GM23338 (cell line): ENCODE measurements around the gene PACS2.

Experiments
- CREB1 ChIP-seq: fragments of 250-450 bp; sonication (Bioruptor Pico); IDR thresholded peaks from 2 replicates; pipeline ENCODE4 v1.5.0; 2020; ENCODE audit warnings: low read depth, mild to moderate bottlenecking, moderate library complexity
- EZH2 ChIP-seq: fragments of 200-600 bp; sonication (generic); IDR thresholded peaks from one replicate; pipeline ENCODE4 v1.8.0; 2017; ENCODE audit warnings: antibody characterized with exemption, mild to moderate bottlenecking, low read depth; ENCODE audit not compliant: unreplicated experiment
- EZH2phosphoT487 ChIP-seq: fragments of 200-600 bp; sonication (generic); IDR thresholded peaks from one replicate; pipeline ENCODE4 v1.8.1; 2018; ENCODE audit warnings: antibody characterized with exemption; ENCODE audit not compliant: unreplicated experiment
- JUNB ChIP-seq: IDR thresholded peaks from one replicate; pipeline ENCODE4 v1.6.1; 2016; ENCODE audit warnings: antibody characterized with exemption; ENCODE audit not compliant: unreplicated experiment
- POLR2AphosphoS5 ChIP-seq: IDR thresholded peaks from 2 replicates; pipeline ENCODE4 v1.6.1; 2016; ENCODE audit warnings: antibody characterized with exemption, low read depth
- STAT1 ChIP-seq: IDR thresholded peaks from one replicate; pipeline ENCODE4 v1.6.1; 2016; ENCODE audit warnings: antibody characterized with exemption; ENCODE audit not compliant: unreplicated experiment
- TF ChIP-seq, protein P1 (sequence below), 2 experiments: fragments of 200-600 bp in 1 of 2; sonication (generic) in 1 of 2; conservative IDR thresholded peaks; 2 replicates each; pipeline versions ENCODE4 v1.5.1 to v1.6.1; 2016 to 2017; ENCODE audit warnings: antibody characterized with exemption in 2 of 2, low read depth in 2 of 2, mild to moderate bottlenecking in 2 of 2, moderate library complexity in 1 of 2
- TF ChIP-seq, protein P2 (sequence below): IDR thresholded peaks from one replicate; pipeline ENCODE4 v1.6.1; 2018; ENCODE audit warnings: antibody characterized with exemption; ENCODE audit not compliant: unreplicated experiment
- TF ChIP-seq, protein P3 (sequence below): fragments of 250-450 bp; sonication (Bioruptor Pico); IDR thresholded peaks from 2 replicates; pipeline ENCODE4 v1.5.0; 2020; ENCODE audit warnings: mild to moderate bottlenecking, moderate library complexity

DNA sequence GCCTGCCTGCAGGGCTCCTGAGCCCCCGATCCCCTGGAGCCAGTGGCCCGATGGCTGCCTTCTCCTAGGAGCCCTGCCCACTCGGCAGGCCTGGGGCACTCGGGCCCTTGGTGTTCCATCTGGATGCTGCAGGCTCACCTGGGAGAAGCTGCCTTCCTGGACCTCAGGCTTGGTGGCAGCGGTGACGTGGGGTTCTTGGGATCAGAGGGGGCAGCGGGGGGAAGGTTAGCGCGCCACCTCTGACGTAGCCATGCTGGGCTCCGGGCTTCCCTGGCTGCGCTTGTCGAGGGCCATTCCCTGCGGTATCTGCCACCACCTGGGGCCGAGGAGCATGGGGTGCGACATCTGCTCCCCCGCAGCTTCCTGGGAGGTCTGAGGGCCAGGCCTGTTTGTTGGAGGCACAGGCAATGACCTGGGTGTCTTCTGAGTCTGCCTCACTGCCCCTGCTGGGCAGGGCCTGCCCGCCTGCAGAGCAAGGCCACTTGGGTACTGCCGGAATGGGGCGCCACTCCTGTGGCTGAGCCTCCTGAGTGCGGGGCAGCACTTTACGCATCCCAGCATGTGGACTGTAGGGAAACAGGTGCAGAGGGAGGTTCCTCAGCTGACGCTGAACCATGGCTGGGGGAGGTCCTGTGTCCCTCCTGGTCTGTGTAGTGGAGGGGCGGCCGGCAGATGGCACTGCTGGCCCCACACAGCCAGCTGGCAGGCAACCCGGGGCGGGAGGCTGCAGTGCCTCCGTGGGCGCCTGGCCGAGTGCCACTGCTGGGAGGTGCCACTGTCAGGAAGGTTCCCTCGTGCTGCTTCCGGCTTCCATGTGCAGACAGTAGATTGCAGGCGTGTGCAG is 125.4 kb downstream of the PACS2 start:
- TF ChIP-seq, protein P1, sequence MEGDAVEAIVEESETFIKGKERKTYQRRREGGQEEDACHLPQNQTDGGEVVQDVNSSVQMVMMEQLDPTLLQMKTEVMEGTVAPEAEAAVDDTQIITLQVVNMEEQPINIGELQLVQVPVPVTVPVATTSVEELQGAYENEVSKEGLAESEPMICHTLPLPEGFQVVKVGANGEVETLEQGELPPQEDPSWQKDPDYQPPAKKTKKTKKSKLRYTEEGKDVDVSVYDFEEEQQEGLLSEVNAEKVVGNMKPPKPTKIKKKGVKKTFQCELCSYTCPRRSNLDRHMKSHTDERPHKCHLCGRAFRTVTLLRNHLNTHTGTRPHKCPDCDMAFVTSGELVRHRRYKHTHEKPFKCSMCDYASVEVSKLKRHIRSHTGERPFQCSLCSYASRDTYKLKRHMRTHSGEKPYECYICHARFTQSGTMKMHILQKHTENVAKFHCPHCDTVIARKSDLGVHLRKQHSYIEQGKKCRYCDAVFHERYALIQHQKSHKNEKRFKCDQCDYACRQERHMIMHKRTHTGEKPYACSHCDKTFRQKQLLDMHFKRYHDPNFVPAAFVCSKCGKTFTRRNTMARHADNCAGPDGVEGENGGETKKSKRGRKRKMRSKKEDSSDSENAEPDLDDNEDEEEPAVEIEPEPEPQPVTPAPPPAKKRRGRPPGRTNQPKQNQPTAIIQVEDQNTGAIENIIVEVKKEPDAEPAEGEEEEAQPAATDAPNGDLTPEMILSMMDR (conservative IDR thresholded peaks at IDR 0.05; ENCODE audit: low read depth in 2 of 2), result peak in 1 of 2 experiments; percentile 34; a peak in 2 of 4 replicates
- TF ChIP-seq CREB1 (CRISPR knock-in tag), result no peak
- no peak for TF ChIP-seq EZH2
- no peak for TF ChIP-seq STAT1
- no peak; the same call in 1 of the 2 replicates for TF ChIP-seq POLR2AphosphoS5
- TF ChIP-seq, protein P2, sequence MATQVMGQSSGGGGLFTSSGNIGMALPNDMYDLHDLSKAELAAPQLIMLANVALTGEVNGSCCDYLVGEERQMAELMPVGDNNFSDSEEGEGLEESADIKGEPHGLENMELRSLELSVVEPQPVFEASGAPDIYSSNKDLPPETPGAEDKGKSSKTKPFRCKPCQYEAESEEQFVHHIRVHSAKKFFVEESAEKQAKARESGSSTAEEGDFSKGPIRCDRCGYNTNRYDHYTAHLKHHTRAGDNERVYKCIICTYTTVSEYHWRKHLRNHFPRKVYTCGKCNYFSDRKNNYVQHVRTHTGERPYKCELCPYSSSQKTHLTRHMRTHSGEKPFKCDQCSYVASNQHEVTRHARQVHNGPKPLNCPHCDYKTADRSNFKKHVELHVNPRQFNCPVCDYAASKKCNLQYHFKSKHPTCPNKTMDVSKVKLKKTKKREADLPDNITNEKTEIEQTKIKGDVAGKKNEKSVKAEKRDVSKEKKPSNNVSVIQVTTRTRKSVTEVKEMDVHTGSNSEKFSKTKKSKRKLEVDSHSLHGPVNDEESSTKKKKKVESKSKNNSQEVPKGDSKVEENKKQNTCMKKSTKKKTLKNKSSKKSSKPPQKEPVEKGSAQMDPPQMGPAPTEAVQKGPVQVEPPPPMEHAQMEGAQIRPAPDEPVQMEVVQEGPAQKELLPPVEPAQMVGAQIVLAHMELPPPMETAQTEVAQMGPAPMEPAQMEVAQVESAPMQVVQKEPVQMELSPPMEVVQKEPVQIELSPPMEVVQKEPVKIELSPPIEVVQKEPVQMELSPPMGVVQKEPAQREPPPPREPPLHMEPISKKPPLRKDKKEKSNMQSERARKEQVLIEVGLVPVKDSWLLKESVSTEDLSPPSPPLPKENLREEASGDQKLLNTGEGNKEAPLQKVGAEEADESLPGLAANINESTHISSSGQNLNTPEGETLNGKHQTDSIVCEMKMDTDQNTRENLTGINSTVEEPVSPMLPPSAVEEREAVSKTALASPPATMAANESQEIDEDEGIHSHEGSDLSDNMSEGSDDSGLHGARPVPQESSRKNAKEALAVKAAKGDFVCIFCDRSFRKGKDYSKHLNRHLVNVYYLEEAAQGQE, result no peak
- TF ChIP-seq EZH2phosphoT487, result no peak
- TF ChIP-seq, protein P3, sequence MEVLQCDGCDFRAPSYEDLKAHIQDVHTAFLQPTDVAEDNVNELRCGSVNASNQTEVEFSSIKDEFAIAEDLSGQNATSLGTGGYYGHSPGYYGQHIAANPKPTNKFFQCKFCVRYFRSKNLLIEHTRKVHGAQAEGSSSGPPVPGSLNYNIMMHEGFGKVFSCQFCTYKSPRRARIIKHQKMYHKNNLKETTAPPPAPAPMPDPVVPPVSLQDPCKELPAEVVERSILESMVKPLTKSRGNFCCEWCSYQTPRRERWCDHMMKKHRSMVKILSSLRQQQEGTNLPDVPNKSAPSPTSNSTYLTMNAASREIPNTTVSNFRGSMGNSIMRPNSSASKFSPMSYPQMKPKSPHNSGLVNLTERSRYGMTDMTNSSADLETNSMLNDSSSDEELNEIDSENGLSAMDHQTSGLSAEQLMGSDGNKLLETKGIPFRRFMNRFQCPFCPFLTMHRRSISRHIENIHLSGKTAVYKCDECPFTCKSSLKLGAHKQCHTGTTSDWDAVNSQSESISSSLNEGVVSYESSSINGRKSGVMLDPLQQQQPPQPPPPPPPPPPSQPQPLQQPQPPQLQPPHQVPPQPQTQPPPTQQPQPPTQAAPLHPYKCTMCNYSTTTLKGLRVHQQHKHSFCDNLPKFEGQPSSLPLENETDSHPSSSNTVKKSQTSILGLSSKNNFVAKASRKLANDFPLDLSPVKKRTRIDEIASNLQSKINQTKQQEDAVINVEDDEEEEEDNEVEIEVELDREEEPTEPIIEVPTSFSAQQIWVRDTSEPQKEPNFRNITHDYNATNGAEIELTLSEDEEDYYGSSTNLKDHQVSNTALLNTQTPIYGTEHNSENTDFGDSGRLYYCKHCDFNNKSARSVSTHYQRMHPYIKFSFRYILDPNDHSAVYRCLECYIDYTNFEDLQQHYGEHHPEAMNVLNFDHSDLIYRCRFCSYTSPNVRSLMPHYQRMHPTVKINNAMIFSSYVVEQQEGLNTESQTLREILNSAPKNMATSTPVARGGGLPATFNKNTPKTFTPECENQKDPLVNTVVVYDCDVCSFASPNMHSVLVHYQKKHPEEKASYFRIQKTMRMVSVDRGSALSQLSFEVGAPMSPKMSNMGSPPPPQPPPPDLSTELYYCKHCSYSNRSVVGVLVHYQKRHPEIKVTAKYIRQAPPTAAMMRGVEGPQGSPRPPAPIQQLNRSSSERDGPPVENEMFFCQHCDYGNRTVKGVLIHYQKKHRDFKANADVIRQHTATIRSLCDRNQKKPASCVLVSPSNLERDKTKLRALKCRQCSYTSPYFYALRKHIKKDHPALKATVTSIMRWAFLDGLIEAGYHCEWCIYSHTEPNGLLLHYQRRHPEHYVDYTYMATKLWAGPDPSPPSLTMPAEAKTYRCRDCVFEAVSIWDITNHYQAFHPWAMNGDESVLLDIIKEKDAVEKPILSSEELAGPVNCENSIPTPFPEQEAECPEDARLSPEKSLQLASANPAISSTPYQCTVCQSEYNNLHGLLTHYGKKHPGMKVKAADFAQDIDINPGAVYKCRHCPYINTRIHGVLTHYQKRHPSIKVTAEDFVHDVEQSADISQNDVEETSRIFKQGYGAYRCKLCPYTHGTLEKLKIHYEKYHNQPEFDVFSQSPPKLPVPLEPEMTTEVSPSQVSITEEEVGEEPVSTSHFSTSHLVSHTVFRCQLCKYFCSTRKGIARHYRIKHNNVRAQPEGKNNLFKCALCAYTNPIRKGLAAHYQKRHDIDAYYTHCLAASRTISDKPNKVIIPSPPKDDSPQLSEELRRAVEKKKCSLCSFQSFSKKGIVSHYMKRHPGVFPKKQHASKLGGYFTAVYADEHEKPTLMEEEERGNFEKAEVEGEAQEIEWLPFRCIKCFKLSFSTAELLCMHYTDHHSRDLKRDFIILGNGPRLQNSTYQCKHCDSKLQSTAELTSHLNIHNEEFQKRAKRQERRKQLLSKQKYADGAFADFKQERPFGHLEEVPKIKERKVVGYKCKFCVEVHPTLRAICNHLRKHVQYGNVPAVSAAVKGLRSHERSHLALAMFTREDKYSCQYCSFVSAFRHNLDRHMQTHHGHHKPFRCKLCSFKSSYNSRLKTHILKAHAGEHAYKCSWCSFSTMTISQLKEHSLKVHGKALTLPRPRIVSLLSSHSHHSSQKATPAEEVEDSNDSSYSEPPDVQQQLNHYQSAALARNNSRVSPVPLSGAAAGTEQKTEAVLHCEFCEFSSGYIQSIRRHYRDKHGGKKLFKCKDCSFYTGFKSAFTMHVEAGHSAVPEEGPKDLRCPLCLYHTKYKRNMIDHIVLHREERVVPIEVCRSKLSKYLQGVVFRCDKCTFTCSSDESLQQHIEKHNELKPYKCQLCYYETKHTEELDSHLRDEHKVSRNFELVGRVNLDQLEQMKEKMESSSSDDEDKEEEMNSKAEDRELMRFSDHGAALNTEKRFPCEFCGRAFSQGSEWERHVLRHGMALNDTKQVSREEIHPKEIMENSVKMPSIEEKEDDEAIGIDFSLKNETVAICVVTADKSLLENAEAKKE (CRISPR knock-in tag), result no peak
- no peak for TF ChIP-seq JUNB
